ENCODE results near the gene PTPRN2.
"Not testable (repeated sequence)": the region's sequence is repeated elsewhere in the genome, so short reads cannot be mapped to it uniquely, and the experiment has no call there.

PTPRN2 gene

GRCh38 chr7:157595086-157595855 lies 992.4 kb downstream of the PTPRN2 start:
- TF ChIP-seq, protein P1, sequence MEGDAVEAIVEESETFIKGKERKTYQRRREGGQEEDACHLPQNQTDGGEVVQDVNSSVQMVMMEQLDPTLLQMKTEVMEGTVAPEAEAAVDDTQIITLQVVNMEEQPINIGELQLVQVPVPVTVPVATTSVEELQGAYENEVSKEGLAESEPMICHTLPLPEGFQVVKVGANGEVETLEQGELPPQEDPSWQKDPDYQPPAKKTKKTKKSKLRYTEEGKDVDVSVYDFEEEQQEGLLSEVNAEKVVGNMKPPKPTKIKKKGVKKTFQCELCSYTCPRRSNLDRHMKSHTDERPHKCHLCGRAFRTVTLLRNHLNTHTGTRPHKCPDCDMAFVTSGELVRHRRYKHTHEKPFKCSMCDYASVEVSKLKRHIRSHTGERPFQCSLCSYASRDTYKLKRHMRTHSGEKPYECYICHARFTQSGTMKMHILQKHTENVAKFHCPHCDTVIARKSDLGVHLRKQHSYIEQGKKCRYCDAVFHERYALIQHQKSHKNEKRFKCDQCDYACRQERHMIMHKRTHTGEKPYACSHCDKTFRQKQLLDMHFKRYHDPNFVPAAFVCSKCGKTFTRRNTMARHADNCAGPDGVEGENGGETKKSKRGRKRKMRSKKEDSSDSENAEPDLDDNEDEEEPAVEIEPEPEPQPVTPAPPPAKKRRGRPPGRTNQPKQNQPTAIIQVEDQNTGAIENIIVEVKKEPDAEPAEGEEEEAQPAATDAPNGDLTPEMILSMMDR (IDR thresholded peaks at IDR 0.05; ENCODE audit: insufficient read depth, low read length, missing control alignments), result no peak
- ChIA-PET POLR2A (no interaction called here), CTCF (no interaction called here)
- H3K4me3 ChIP-seq (ENCODE audit: low read depth, low read length), result no peak overlapping the region
- no peak for DNase-seq (ENCODE audit: low read depth, low spot score)

DNA sequence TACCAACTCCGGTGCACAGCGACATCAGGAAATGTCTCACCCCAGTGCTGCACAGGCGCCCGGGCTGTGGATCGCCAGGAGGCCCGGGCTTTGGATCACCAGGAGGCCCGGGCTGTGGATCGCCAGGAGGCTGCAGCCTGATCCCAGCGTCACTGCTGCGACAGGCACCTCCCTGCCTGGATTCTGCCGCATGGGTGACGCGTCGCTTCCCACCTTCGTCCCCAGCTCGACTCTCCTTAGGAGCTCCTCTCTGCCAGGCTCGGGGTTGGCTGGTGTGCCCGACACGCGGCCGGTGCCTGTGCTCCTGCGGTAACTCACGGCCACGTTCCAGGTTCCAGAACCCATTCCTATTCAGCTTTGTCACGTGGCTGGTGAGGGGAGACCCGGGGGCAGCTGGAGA lies 993.3 kb downstream of the PTPRN2 start:
- TF ChIP-seq, protein P1 (IDR thresholded peaks at IDR 0.05; ENCODE audit: insufficient read depth, low read length, missing control alignments), result no peak
- ChIA-PET POLR2A (no interaction called here), CTCF (no interaction called here)
- no peak for DNase-seq (ENCODE audit: low read depth, low spot score)
- H3K4me3 ChIP-seq (ENCODE audit: low read depth, low read length), result no peak overlapping the region

DNA sequence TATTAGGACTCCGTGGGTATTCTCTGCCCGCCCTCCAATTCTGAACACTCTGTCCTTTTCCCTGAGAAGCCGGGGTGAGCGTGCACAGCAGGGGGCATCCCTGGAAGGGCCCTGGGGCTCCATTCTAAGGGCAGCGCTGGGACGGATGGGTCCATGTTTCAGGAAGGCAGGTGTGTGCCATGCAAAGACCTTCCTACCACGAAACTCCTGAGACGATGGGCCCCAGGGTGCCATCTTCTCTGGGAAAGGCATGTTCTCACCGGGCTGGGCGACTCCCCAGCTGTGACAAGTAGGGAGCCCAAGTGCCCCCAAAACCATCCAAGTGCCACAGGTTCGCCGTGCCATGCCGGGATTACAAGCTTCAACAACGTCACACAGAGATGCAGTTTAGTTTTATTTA lies 994.1 kb downstream of the PTPRN2 start:
- POLR2A ChIA-PET, result no interaction called here
- no peak for DNase-seq (ENCODE audit: low read depth, low spot score)
- H3K4me3 ChIP-seq (ENCODE audit: low read depth, low read length), result no peak overlapping the region
- CTCF ChIA-PET, result no interaction called here
- TF ChIP-seq, protein P1 (IDR thresholded peaks at IDR 0.05; ENCODE audit: insufficient read depth, low read length, missing control alignments), result no peak

GRCh38 chr7:157592636-157593320 lies 994.8 kb downstream of the PTPRN2 start:
- H3K4me3 ChIP-seq (ENCODE audit: low read depth, low read length); POLR2A ChIA-PET; CTCF ChIA-PET; DNase-seq (ENCODE audit: low read depth, low spot score): not testable (repeated sequence)

- ChIA-PET POLR2A (no interaction called here), CTCF (no interaction called here)
- DNase-seq (ENCODE audit: low read depth, low spot score), result no peak
- TF ChIP-seq, protein P1 (IDR thresholded peaks at IDR 0.05; ENCODE audit: insufficient read depth, low read length, missing control alignments), result no peak
- H3K4me3 ChIP-seq (ENCODE audit: low read depth, low read length), result no peak overlapping the region
Measured at GRCh38 chr7:157590526-157590925, 997.1 kb downstream of the PTPRN2 start.

GRCh38 chr7:157589680-157590079 lies 997.9 kb downstream of the PTPRN2 start:
- POLR2A ChIA-PET, result no interaction called here
- CTCF ChIA-PET, result no interaction called here
- H3K4me3 ChIP-seq (ENCODE audit: low read depth, low read length), result no peak overlapping the region

More at GRCh38 chr7:157589680-157590079, 997.9 kb downstream of the PTPRN2 start:
- no peak for DNase-seq (ENCODE audit: low read depth, low spot score)
- TF ChIP-seq, protein P1 (IDR thresholded peaks at IDR 0.05; ENCODE audit: insufficient read depth, low read length, missing control alignments), result no peak

All from AG04449 (cell line).